ENCODE data around the gene AKT2. TPM values are rescaled to one million over a fixed set of nuclear protein-coding genes. Genes with fewer than 3 reads are reported as not detected.

Gene AKT2
- total RNA-seq, 1 experiment from 2014 or later = 150 TPM

DNA sequence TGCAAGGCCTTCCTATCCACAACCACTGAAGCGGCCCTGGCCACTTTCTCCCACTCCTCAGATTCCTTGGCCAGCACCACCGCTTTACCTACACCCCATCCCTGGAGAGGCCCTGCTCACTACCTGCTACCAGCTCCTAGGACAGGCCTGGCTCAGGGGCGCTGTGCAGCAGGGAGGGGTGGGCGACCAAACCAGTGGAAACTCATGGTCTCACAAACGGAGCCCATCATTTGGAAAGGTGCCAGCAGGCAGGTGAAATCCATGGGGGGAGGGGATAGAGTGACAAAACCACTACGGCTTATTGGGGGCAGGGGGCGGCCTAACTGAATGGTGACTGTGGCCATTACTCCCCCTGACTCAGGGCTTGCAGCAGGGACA is 35.4 kb upstream of the AKT2 start:
- no peak overlapping the region for H3K9ac ChIP-seq (ENCODE audit: extremely low read depth, insufficient read length, low read length)

More for the DNA sequence above, 35.4 kb upstream of the AKT2 start:
- no peak overlapping the region for H4K91ac ChIP-seq (ENCODE audit: insufficient read length, low read depth, low read length)
- no peaks in the 10 kb centered on the region for H3K27me3 Mint-ChIP-seq (ENCODE audit: low read depth)
- H2BK20ac ChIP-seq (ENCODE audit: low read depth, low read length, poor library complexity, severe bottlenecking) = no peak overlapping the region
- no peaks in the 10 kb centered on the region for H3K79me1 ChIP-seq (ENCODE audit: insufficient read depth, low read depth, low read length, poor library complexity, severe bottlenecking)
- H3K23ac ChIP-seq (ENCODE audit: insufficient read length, low read depth, low read length) = no peak overlapping the region
- no peak overlapping the region for H2BK120ac ChIP-seq (ENCODE audit: low read depth, low read length, poor library complexity, severe bottlenecking)
- H3K4me2 ChIP-seq (ENCODE audit: insufficient read depth, insufficient read length, low read length) = no peak overlapping the region
- H3K79me2 ChIP-seq (ENCODE audit: insufficient read depth, low read length) = no peaks in the 10 kb centered on the region
- peaks cover 0 to 4% of the 10 kb centered on the region in 2 experiments; a peak in 1 of 4 replicates for H3K4me1 Mint-ChIP-seq
- no peak overlapping the region for H3K56ac ChIP-seq (ENCODE audit: insufficient read length, low read depth, low read length)
- H2BK15ac ChIP-seq (ENCODE audit: low read depth, low read length) = no peak overlapping the region
- no peak overlapping the region for H2BK5ac ChIP-seq (ENCODE audit: insufficient read length, low read length)
- no peaks in the 10 kb centered on the region; the same call in 1 of the 2 replicates for H3K27me3 ChIP-seq (ENCODE audit: insufficient read depth, low read length)
- TF ChIP-seq, protein P1, sequence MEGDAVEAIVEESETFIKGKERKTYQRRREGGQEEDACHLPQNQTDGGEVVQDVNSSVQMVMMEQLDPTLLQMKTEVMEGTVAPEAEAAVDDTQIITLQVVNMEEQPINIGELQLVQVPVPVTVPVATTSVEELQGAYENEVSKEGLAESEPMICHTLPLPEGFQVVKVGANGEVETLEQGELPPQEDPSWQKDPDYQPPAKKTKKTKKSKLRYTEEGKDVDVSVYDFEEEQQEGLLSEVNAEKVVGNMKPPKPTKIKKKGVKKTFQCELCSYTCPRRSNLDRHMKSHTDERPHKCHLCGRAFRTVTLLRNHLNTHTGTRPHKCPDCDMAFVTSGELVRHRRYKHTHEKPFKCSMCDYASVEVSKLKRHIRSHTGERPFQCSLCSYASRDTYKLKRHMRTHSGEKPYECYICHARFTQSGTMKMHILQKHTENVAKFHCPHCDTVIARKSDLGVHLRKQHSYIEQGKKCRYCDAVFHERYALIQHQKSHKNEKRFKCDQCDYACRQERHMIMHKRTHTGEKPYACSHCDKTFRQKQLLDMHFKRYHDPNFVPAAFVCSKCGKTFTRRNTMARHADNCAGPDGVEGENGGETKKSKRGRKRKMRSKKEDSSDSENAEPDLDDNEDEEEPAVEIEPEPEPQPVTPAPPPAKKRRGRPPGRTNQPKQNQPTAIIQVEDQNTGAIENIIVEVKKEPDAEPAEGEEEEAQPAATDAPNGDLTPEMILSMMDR (conservative IDR thresholded peaks at IDR 0.05) = no peak
- H3K14ac ChIP-seq (ENCODE audit: insufficient read depth, low read length) = no peak overlapping the region; the same call in 1 of the 2 replicates
- H3K4me3 Mint-ChIP-seq = no peak overlapping the region
- no peak overlapping the region for H3K4ac ChIP-seq (ENCODE audit: low read depth, low read length)
- no peaks in the 10 kb centered on the region; a peak in 1 of 5 replicates for H3K9me3 Mint-ChIP-seq
- WGBS (ENCODE audit: extremely low coverage, insufficient read length, low lambda C conversion rate) = no CpG with 5 or more reads among the region's 7 CpGs
- no peak overlapping the region for H2AFZ ChIP-seq (ENCODE audit: low read length)
- peak overlapping the region; percentile 62 to 78 (median 71); a peak in 1 of 7 replicates for H3K27ac Mint-ChIP-seq
- no peaks in the 10 kb centered on the region for H3K4me1 ChIP-seq (ENCODE audit: insufficient read depth, low read length)
- no peaks in the 10 kb centered on the region for H3K9me3 ChIP-seq (ENCODE audit: control insufficient read depth, low read depth, low read length)
- H3K27ac ChIP-seq (ENCODE audit: insufficient read length, low read depth, low read length) = no peak overlapping the region
- H2AK5ac ChIP-seq (ENCODE audit: insufficient read length, low read length) = no peak overlapping the region
- H2BK12ac ChIP-seq (ENCODE audit: insufficient read length, low read depth, low read length) = no peak overlapping the region
- H3K36me3 Mint-ChIP-seq (ENCODE audit: insufficient read depth in 1 of 3, low read depth in 3 of 3) = peaks cover 4 to 62% (median 35%) of the 10 kb centered on the region in 3 experiments
- H3T11ph ChIP-seq (ENCODE audit: low read length) = no peak overlapping the region
- H4K5ac ChIP-seq (ENCODE audit: insufficient read length, low read depth, low read length) = no peak overlapping the region
- no peak overlapping the region for H4K8ac ChIP-seq (replicated peaks; ENCODE audit: insufficient read length, low read depth, low read length)
- H4K20me1 ChIP-seq (ENCODE audit: control insufficient read depth, insufficient read depth, insufficient read length) = no peaks in the 10 kb centered on the region
- no peaks in the 10 kb centered on the region for H3K23me2 ChIP-seq (ENCODE audit: insufficient read length, low read depth, low read length, poor library complexity, severe bottlenecking)
- H3K18ac ChIP-seq (ENCODE audit: insufficient read length, low read depth, low read length) = no peak overlapping the region
- no peak for DNase-seq
